HepG2 (cell line): ENCODE results near the gene INPP5E. TPM values are rescaled to one million over a fixed set of nuclear protein-coding genes. Genes with fewer than 3 reads are reported as not detected.

Experiments
- BCL3 ChIP-seq: sonication (generic); formaldehyde crosslinking; IDR thresholded peaks from 2 replicates; pipeline ENCODE4 v1.5.1; 2020; ENCODE audit warnings: mild to moderate bottlenecking, missing genetic modification reagents, moderate library complexity
- CENPX ChIP-seq: sonication (generic); formaldehyde crosslinking; IDR thresholded peaks from 2 replicates; pipeline ENCODE4 v1.9.0; 2021; ENCODE audit warnings: mild to moderate bottlenecking, missing genetic modification reagents, moderate library complexity
- CSRNP2 ChIP-seq: sonication (generic); formaldehyde crosslinking; conservative IDR thresholded peaks from 2 replicates; pipeline ENCODE4 v1.8.0; 2022; ENCODE audit warnings: low read depth, missing genetic modification reagents
- HCFC1 ChIP-seq: fragments of 150-350 bp; IDR thresholded peaks from 2 replicates; pipeline ENCODE4 v1.6.1; 2014; ENCODE audit warnings: low read depth, low read length
- KLF6 ChIP-seq: IDR thresholded peaks from 2 replicates; pipeline ENCODE4 v1.8.0; 2016; ENCODE audit warnings: missing biosample characterization, missing genetic modification reagents
- MATR3 ChIP-seq: sonication (generic); formaldehyde crosslinking; IDR thresholded peaks from 2 replicates; pipeline ENCODE4 v1.4.0; 2020; ENCODE audit warnings: missing genetic modification reagents
- NAIF1 ChIP-seq: sonication (generic); formaldehyde crosslinking; IDR thresholded peaks from 2 replicates; pipeline ENCODE4 v1.5.0; 2020; ENCODE audit warnings: mild to moderate bottlenecking, missing genetic modification reagents, borderline replicate concordance
- NFYC ChIP-seq: IDR thresholded peaks from 2 replicates; pipeline ENCODE4 v1.6.1; 2016; ENCODE audit warnings: missing genetic modification reagents, missing compliant biosample characterization
- PHB2 ChIP-seq: fragments of 450-650 bp; IDR thresholded peaks from 2 replicates; pipeline ENCODE4 v1.6.1; 2018; ENCODE audit not compliant: partially characterized antibody
- PHF5A ChIP-seq: IDR thresholded peaks from one replicate; pipeline ENCODE4 v1.6.1; 2018; ENCODE audit warnings: low read depth, missing genetic modification reagents; ENCODE audit not compliant: unreplicated experiment
- PRMT3 ChIP-seq: sonication (generic); formaldehyde crosslinking; IDR thresholded peaks from 2 replicates; pipeline ENCODE4 v1.8.1; 2022; ENCODE audit warnings: low read depth, mild to moderate bottlenecking, moderate library complexity, missing genetic modification reagents, borderline replicate concordance
- RBM22 ChIP-seq: fragments of 200-400 bp; formaldehyde crosslinking; optimal IDR thresholded peaks from 2 replicates; pipeline ENCODE3; 2017; ENCODE audit warnings: mild to moderate bottlenecking, low read length, moderate library complexity
- RXRA ChIP-seq: sonication (generic); formaldehyde crosslinking; IDR thresholded peaks from 2 replicates; pipeline ENCODE4 v1.5.1; 2020; ENCODE audit warnings: missing genetic modification reagents
- SMYD3 ChIP-seq: sonication (generic); formaldehyde crosslinking; IDR thresholded peaks from 2 replicates; pipeline ENCODE4 v1.8.1; 2023; ENCODE audit warnings: mild to moderate bottlenecking, missing genetic modification reagents
- TARDBP ChIP-seq: sonication (generic); formaldehyde crosslinking; IDR thresholded peaks from 2 replicates; pipeline ENCODE4 v1.8.0; 2022; ENCODE audit warnings: mild to moderate bottlenecking, missing genetic modification reagents
- THAP7 ChIP-seq: sonication (generic); formaldehyde crosslinking; IDR thresholded peaks from 2 replicates; pipeline ENCODE4 v1.8.1; 2023; ENCODE audit warnings: mild to moderate bottlenecking, missing genetic modification reagents
- TOE1 ChIP-seq: sonication (generic); formaldehyde crosslinking; IDR thresholded peaks from 2 replicates; pipeline ENCODE4 v1.4.0; 2020; ENCODE audit warnings: mild to moderate bottlenecking, missing genetic modification reagents
- ZNF180 ChIP-seq: sonication (generic); formaldehyde crosslinking; IDR thresholded peaks from 2 replicates; pipeline ENCODE4 v1.4.0; 2020; ENCODE audit warnings: low read depth, missing genetic modification reagents, borderline replicate concordance
- ZNF253 ChIP-seq: sonication (generic); formaldehyde crosslinking; IDR thresholded peaks from 2 replicates; pipeline ENCODE4 v1.8.0; 2022; ENCODE audit warnings: mild to moderate bottlenecking, missing genetic modification reagents, borderline replicate concordance
- ZNF460 ChIP-seq: sonication (generic); formaldehyde crosslinking; IDR thresholded peaks from 2 replicates; pipeline ENCODE4 v1.5.1; 2020; ENCODE audit warnings: missing genetic modification reagents, mild to moderate bottlenecking, borderline replicate concordance
- ZNF678 ChIP-seq: sonication (generic); formaldehyde crosslinking; IDR thresholded peaks from 2 replicates; pipeline ENCODE4 v1.4.0; 2020; ENCODE audit warnings: mild to moderate bottlenecking, missing genetic modification reagents
- ZNF747 ChIP-seq: sonication (generic); formaldehyde crosslinking; IDR thresholded peaks from 2 replicates; pipeline ENCODE4 v1.8.1; 2023; ENCODE audit warnings: missing genetic modification reagents, mild to moderate bottlenecking, borderline replicate concordance
- ZNF784 ChIP-seq: sonication (generic); formaldehyde crosslinking; IDR thresholded peaks from 2 replicates; pipeline ENCODE4 v1.5.1; 2020; ENCODE audit warnings: missing genetic modification reagents, mild to moderate bottlenecking, borderline replicate concordance
- ZNF800 ChIP-seq: sonication (generic); formaldehyde crosslinking; IDR thresholded peaks from 2 replicates; pipeline ENCODE4 v1.4.0; 2020; ENCODE audit warnings: missing genetic modification reagents
- polyA plus RNA-seq, 8 experiments: library from polyadenylated mRNA; depleted of rRNA in 3 of 8; stranded (reverse) in 7 of 8; unstranded in 1 of 8; fragments of >200 nt; fragmentation: Illumina TruSeq in 4 of 8; extraction: Trizol in 4 of 8; gene quantifications; 2 replicates each; pipeline versions ENCODE4 v1.2.1 to v1.2.3, GENCODE V29; 2011 to 2016; ENCODE audit warnings: low read depth in 4 of 8, missing spikeins in 1 of 8, mixed read lengths in 1 of 8; ENCODE audit not compliant: insufficient read depth in 1 of 8
- total RNA-seq, 5 experiments: library from RNA; depleted of rRNA; stranded (reverse); fragments of >200 nt; fragmentation: Illumina TruSeq; extraction: Trizol; gene quantifications; 2 replicates each; pipeline ENCODE4 v1.2.3, GENCODE V29; 2016; ENCODE audit warnings: low read depth in 1 of 5

Gene INPP5E
- total and polyA plus RNA-seq, 2 of the 13 experiments (the other 11 are each of a cell fraction or from before 2014, with no cell fraction given): 5.5 TPM

- TF ChIP-seq BCL3 (no peak), ZNF747 (CRISPR knock-in tag) (no peak), HCFC1 (peak; percentile 53; the same call in 1 of the 2 replicates), PRMT3 (no peak), ZNF253 (CRISPR knock-in tag) (no peak), ZNF460 (CRISPR knock-in tag) (no peak), NAIF1 (CRISPR knock-in tag) (no peak), ZNF180 (no peak), THAP7 (CRISPR knock-in tag) (no peak), CSRNP2 (no peak), NFYC (no peak), PHB2 (no peak), MATR3 (no peak), RXRA (peak; percentile 42; the same call in 1 of the 2 replicates), SMYD3 (CRISPR knock-in tag) (no peak), RBM22 (peak; percentile 24), ZNF784 (CRISPR knock-in tag) (no peak; the same call in 1 of the 2 replicates), ZNF800 (peak; percentile 33; the same call in 1 of the 2 replicates), PHF5A (CRISPR knock-in tag) (no peak), CENPX (no peak), ZNF678 (CRISPR knock-in tag) (no peak), TOE1 (CRISPR knock-in tag) (no peak), KLF6 (CRISPR knock-in tag) (peak; percentile 34; the same call in 1 of the 2 replicates), TARDBP (no peak; the same call in 1 of the 2 replicates)
Measured at GRCh38 chr9:136482793-136483588, 43.3 kb upstream of the INPP5E start, which contains the start of gene SEC16A (continued).
